ENCODE data around the gene HOXA4. TPM values are rescaled to one million over a fixed set of nuclear protein-coding genes. Genes with fewer than 3 reads are reported as not detected.
A peak's percentile ranks its signal among the peaks of the same experiment; 100 is the strongest.

Gene HOXA4
- polyA plus RNA-seq, 3 donors: 0.48 TPM; not detected in 2

- Histone ChIP-seq H3K4me3 (replicated peaks in 1 of 3; ENCODE audit: low read depth in 2 of 3, low read length in 3 of 3) (no peak overlapping the region), H3K27ac (ENCODE audit: low read depth in 1 of 2, low read length in 2 of 2) (no peak overlapping the region), H3K4me1 (ENCODE audit: control insufficient read depth in 1 of 2, insufficient read depth in 2 of 2, low read length in 2 of 2) (peaks cover 32 to 45% of the 10 kb centered on the region in 2 donors), H3K9ac (ENCODE audit: insufficient read depth, low read length, poor library complexity, severe bottlenecking) (no peak overlapping the region), H4K20me1 (ENCODE audit: insufficient read depth, low read length) (no peaks in the 10 kb centered on the region), H3K9me3 (replicated peaks in 1 of 2; ENCODE audit: control insufficient read depth in 1 of 2, insufficient read depth in 1 of 2, low read length in 2 of 2) (peaks cover 14 to 23% of the 10 kb centered on the region in 2 donors), H3K79me2 (ENCODE audit: insufficient read depth, low read length) (no peaks in the 10 kb centered on the region), H3K4me2 (replicated peaks; ENCODE audit: extremely low read depth, low read length, poor library complexity, severe bottlenecking) (no peak overlapping the region), H3K27me3 (ENCODE audit: control insufficient read depth in 2 of 2, insufficient read depth in 2 of 2, low read length in 2 of 2) (peaks cover 53 to 98% of the 10 kb centered on the region in 2 donors), H3K36me3 (replicated peaks in 1 of 2; ENCODE audit: control insufficient read depth in 1 of 2, insufficient read depth in 2 of 2, low read length in 2 of 2) (no peaks in the 10 kb centered on the region), H2AFZ (ENCODE audit: insufficient read depth, low read depth, low read length, poor library complexity, severe bottlenecking) (no peak overlapping the region)
- Mint-ChIP-seq H3K36me3 (peaks cover 10 to 25% of the 10 kb centered on the region in 2 donors), H3K27ac (peak overlapping the region in 1 of 7 donors; percentile 72), H3K4me1 (peaks cover 35% of the 10 kb centered on the region), H3K9me3 (peaks cover 0 to 31% (median 10%) of the 10 kb centered on the region in 7 donors), H3K27me3 (ENCODE audit: low read depth in 3 of 3) (peaks cover 85 to 96% (median 90%) of the 10 kb centered on the region in 3 donors), H3K4me3 (peak overlapping the region in 1 of 2 donors; percentile 87)
- no peak for TF ChIP-seq CTCF (IDR thresholded peaks at IDR 0.05)
- intact Hi-C loops (cut with micrococcal nuclease): no loop called here
- WGBS (ENCODE audit: insufficient coverage): 95% methylated on average over 33 of the region's 40 CpGs
- no peak for DNase-seq
Observed at GRCh38 chr7:27175626-27176523, 45.3 kb upstream of the HOXA4 start.

GRCh38 chr7:27174874-27175625 lies 44.5 kb upstream of the HOXA4 start:
- Histone ChIP-seq H3K9me3 (replicated peaks in 1 of 2; ENCODE audit: control insufficient read depth in 1 of 2, insufficient read depth in 1 of 2, low read length in 2 of 2) (peaks cover 14 to 30% of the 10 kb centered on the region in 2 donors), H3K27ac (ENCODE audit: low read depth in 1 of 2, low read length in 2 of 2) (no peak overlapping the region), H4K20me1 (ENCODE audit: insufficient read depth, low read length) (peaks cover 5% of the 10 kb centered on the region), H3K4me2 (replicated peaks; ENCODE audit: extremely low read depth, low read length, poor library complexity, severe bottlenecking) (no peak overlapping the region), H3K36me3 (replicated peaks in 1 of 2; ENCODE audit: control insufficient read depth in 1 of 2, insufficient read depth in 2 of 2, low read length in 2 of 2) (no peaks in the 10 kb centered on the region), H3K27me3 (ENCODE audit: control insufficient read depth in 2 of 2, insufficient read depth in 2 of 2, low read length in 2 of 2) (peaks cover 55 to 98% of the 10 kb centered on the region in 2 donors), H3K4me1 (ENCODE audit: control insufficient read depth in 1 of 2, insufficient read depth in 2 of 2, low read length in 2 of 2) (peaks cover 33 to 50% of the 10 kb centered on the region in 2 donors), H3K4me3 (replicated peaks in 1 of 3; ENCODE audit: low read depth in 2 of 3, low read length in 3 of 3) (peak overlapping the region in 1 of 3 experiments; percentile 76), H2AFZ (ENCODE audit: insufficient read depth, low read depth, low read length, poor library complexity, severe bottlenecking) (no peak overlapping the region), H3K79me2 (ENCODE audit: insufficient read depth, low read length) (no peaks in the 10 kb centered on the region), H3K9ac (ENCODE audit: insufficient read depth, low read length, poor library complexity, severe bottlenecking) (no peak overlapping the region)
- intact Hi-C loops (cut with micrococcal nuclease): loop anchor here in 1 of 2 donors (5.0 kb wide), 1 partner anchor 1313 kb away; no protein-coding TSS in a partner anchor
- no peak for DNase-seq
- peaks cover 85 to 94% (median 90%) of the 10 kb centered on the region in 3 donors for H3K27me3 Mint-ChIP-seq (ENCODE audit: low read depth in 3 of 3)
- H3K9me3 Mint-ChIP-seq: peaks cover 0 to 35% (median 11%) of the 10 kb centered on the region in 7 donors
- H3K4me3 Mint-ChIP-seq: peak overlapping the region in 1 of 2 donors; percentile 87
- H3K36me3 Mint-ChIP-seq: peaks cover 10 to 28% of the 10 kb centered on the region in 2 donors
- H3K4me1 Mint-ChIP-seq: peaks cover 35% of the 10 kb centered on the region
- H3K27ac Mint-ChIP-seq: no peak overlapping the region
- 87% methylated on average over 5 of the region's 12 CpGs for WGBS (ENCODE audit: insufficient coverage)
- no peak for TF ChIP-seq CTCF (IDR thresholded peaks at IDR 0.05)
